GM23338 (cell line): ENCODE data around the gene SELENOF.

Source experiments
- EZH2 ChIP-seq: fragments of 200-600 bp; sonication (generic); IDR thresholded peaks from one replicate; pipeline ENCODE4 v1.8.0; 2017; ENCODE audit warnings: antibody characterized with exemption, mild to moderate bottlenecking, low read depth; ENCODE audit not compliant: unreplicated experiment
- EZH2phosphoT487 ChIP-seq: fragments of 200-600 bp; sonication (generic); IDR thresholded peaks from one replicate; pipeline ENCODE4 v1.8.1; 2018; ENCODE audit warnings: antibody characterized with exemption; ENCODE audit not compliant: unreplicated experiment
- POLR2AphosphoS5 ChIP-seq: IDR thresholded peaks from 2 replicates; pipeline ENCODE4 v1.6.1; 2016; ENCODE audit warnings: antibody characterized with exemption, low read depth
- REST ChIP-seq: IDR thresholded peaks from one replicate; pipeline ENCODE4 v1.6.1; 2018; ENCODE audit warnings: antibody characterized with exemption; ENCODE audit not compliant: unreplicated experiment
- TF ChIP-seq, protein P1 (sequence below), 2 experiments: fragments of 200-600 bp in 1 of 2; sonication (generic) in 1 of 2; conservative IDR thresholded peaks; 2 replicates each; pipeline versions ENCODE4 v1.5.1 to v1.6.1; 2016 to 2017; ENCODE audit warnings: antibody characterized with exemption in 2 of 2, low read depth in 2 of 2, mild to moderate bottlenecking in 2 of 2, moderate library complexity in 1 of 2

GRCh38 chr1:86951430-86951829, 37.5 kb upstream of the SELENOF start:
- TF ChIP-seq, protein P1, sequence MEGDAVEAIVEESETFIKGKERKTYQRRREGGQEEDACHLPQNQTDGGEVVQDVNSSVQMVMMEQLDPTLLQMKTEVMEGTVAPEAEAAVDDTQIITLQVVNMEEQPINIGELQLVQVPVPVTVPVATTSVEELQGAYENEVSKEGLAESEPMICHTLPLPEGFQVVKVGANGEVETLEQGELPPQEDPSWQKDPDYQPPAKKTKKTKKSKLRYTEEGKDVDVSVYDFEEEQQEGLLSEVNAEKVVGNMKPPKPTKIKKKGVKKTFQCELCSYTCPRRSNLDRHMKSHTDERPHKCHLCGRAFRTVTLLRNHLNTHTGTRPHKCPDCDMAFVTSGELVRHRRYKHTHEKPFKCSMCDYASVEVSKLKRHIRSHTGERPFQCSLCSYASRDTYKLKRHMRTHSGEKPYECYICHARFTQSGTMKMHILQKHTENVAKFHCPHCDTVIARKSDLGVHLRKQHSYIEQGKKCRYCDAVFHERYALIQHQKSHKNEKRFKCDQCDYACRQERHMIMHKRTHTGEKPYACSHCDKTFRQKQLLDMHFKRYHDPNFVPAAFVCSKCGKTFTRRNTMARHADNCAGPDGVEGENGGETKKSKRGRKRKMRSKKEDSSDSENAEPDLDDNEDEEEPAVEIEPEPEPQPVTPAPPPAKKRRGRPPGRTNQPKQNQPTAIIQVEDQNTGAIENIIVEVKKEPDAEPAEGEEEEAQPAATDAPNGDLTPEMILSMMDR (conservative IDR thresholded peaks at IDR 0.05; ENCODE audit: low read depth in 2 of 2): no peak
- TF ChIP-seq EZH2phosphoT487: no peak
- no peak for TF ChIP-seq POLR2AphosphoS5
- TF ChIP-seq EZH2: no peak
- no peak for TF ChIP-seq REST
